HG03108 (cell line): ENCODE measurements around the gene PPIE.
"Not testable (repeated sequence)": the region's sequence is repeated elsewhere in the genome, so short reads cannot be mapped to it uniquely, and the experiment has no call there.

Experiments used
- ATAC-seq: cut with Tn5 transposase; IDR thresholded peaks from one replicate; pipeline ENCODE4 v1.9.1; 2021; ENCODE audit warnings: moderate library complexity; ENCODE audit not compliant: unreplicated experiment

Gene PPIE

GRCh38 chr1:39776886-39777285 is 38.2 kb downstream of the PPIE start:
- no peak for ATAC-seq

- no peak for ATAC-seq
These were observed 38.6 kb downstream of the PPIE start for GRCh38 chr1:39777306-39777705.

- not testable (repeated sequence) for ATAC-seq
These were observed 39.2 kb downstream of the PPIE start for GRCh38 chr1:39777896-39778295.

GRCh38 chr1:39778463-39779099 is 39.9 kb downstream of the PPIE start:
- ATAC-seq, result not testable (repeated sequence)

- no peak for ATAC-seq
These were observed 40.5 kb downstream of the PPIE start for GRCh38 chr1:39779137-39779536.

GRCh38 chr1:39779821-39780220 is 41.1 kb downstream of the PPIE start:
- no peak for ATAC-seq

- ATAC-seq, result no peak
These were observed 42.6 kb downstream of the PPIE start for GRCh38 chr1:39781349-39781715.

- no peak for ATAC-seq
These were observed 43.4 kb downstream of the PPIE start for GRCh38 chr1:39782103-39782502.

- ATAC-seq, result not testable (repeated sequence)
These were observed 44.0 kb downstream of the PPIE start for GRCh38 chr1:39782685-39783084.

- ATAC-seq, result not testable (repeated sequence)
These were observed 47.8 kb downstream of the PPIE start for GRCh38 chr1:39786303-39787107.

- ATAC-seq, result not testable (repeated sequence)
These were observed 48.4 kb downstream of the PPIE start for GRCh38 chr1:39787108-39787375.

GRCh38 chr1:39787468-39787867 is 48.8 kb downstream of the PPIE start:
- ATAC-seq, result no peak

GRCh38 chr1:39787964-39788363 is 49.3 kb downstream of the PPIE start:
- ATAC-seq, result not testable (repeated sequence)

- ATAC-seq, result peak; percentile 4
These were observed 49.7 kb downstream of the PPIE start for GRCh38 chr1:39788426-39788757.

- peak; percentile 65 for ATAC-seq
These were observed 50.3 kb downstream of the PPIE start, which contains the start of gene BMP8B for GRCh38 chr1:39788758-39789570. Gene BMP8B (minus strand): TSS chr1:39788865. CDS start chr1:39788485, 380 bp downstream.

GRCh38 chr1:39789571-39790110 is 51.0 kb downstream of the PPIE start:
- ATAC-seq, result no peak

GRCh38 chr1:39791838-39792237 is 53.2 kb downstream of the PPIE start:
- no peak for ATAC-seq

- no peak for ATAC-seq
These were observed 57.0 kb downstream of the PPIE start for GRCh38 chr1:39795651-39796050.

- peak; percentile 76 for ATAC-seq
These were observed 60.4 kb downstream of the PPIE start for GRCh38 chr1:39798859-39799769.

GRCh38 chr1:39799770-39800470 is 61.2 kb downstream of the PPIE start:
- ATAC-seq, result peak; percentile 55
